Measurements from ENCODE around the gene TWNK. TPM values are rescaled to one million over a fixed set of nuclear protein-coding genes. Genes with fewer than 3 reads are reported as not detected.

The TWNK gene
- total and polyA plus RNA-seq, 2 of the 4 experiments (the other 2 are of a cell fraction), result 7.7 to 8.8 TPM

- WGBS, 2 experiments (ENCODE audit: extremely low coverage in 2 of 2, insufficient read length in 1 of 2), result 0% methylated on average over 1 of the region's 7 CpGs; no CpG with 5 or more reads in 1 of the 2 experiments
- no peak overlapping the region for H3K14ac ChIP-seq (replicated peaks; ENCODE audit: low read depth, low read length)
- no peak overlapping the region for H3K4me2 ChIP-seq (ENCODE audit: low read depth, low read length)
- peak overlapping the region; percentile 90; the same call in 1 of the 2 replicates for H2AK5ac ChIP-seq (ENCODE audit: low read depth, low read length)
- ChIA-PET POLR2A (ENCODE audit: unreplicated experiment) (no interaction called here), CTCF (interaction anchor here (0.6 to 6.8 kb wide), 17 partner anchors 10 to 496 kb away, joined by 3 to 48 read pairs (median 4); partner anchors contain the start of genes KAZALD1, LZTS2, MRPL43 and PDZD7)
- intact Hi-C loops (cut with micrococcal nuclease) (loop anchor here (10.0 kb wide), 1 partner anchor 450 kb away; no protein-coding TSS in a partner anchor), dilution Hi-C loops (cut with HindIII; ENCODE audit: low sequenced_read_pairs, unreplicated experiment) (no loop called here), in situ Hi-C loops (cut with MboI; ENCODE audit: low sequenced_read_pairs) (no loop called here)
- DNase-seq, result peak; percentile 98
- no peak overlapping the region for H3K27ac ChIP-seq (ENCODE audit: insufficient read depth, low read length)
- peaks cover 22% of the 10 kb centered on the region for H3K4me1 ChIP-seq (ENCODE audit: control insufficient read depth, insufficient read depth, low read length)
- H3K79me1 ChIP-seq (ENCODE audit: low read depth in 1 of 2, low read length in 2 of 2), result 0 out of 4 replicates have a peak, but pooled peaks cover 0 to 7% of the 10 kb centered on the region in 2 experiments
- no peak overlapping the region for H3K4me3 ChIP-seq (ENCODE audit: insufficient read depth, low read depth, low read length)
- peak overlapping the region; percentile 28 for H2AFZ ChIP-seq (replicated peaks; ENCODE audit: low read length, poor library complexity)
- H4K5ac ChIP-seq (ENCODE audit: low read depth, low read length), result no peak overlapping the region
- no peaks in the 10 kb centered on the region for H3K36me3 ChIP-seq (ENCODE audit: control insufficient read depth, insufficient read depth, low read length)
- peak overlapping the region; percentile 92 for H2AK9ac ChIP-seq (replicated peaks; ENCODE audit: low read depth, low read length, poor library complexity)
- no peaks in the 10 kb centered on the region; the same call in 1 of the 2 replicates for H3K27me3 ChIP-seq (ENCODE audit: control insufficient read depth, insufficient read depth, low read length)
- peaks cover 4% of the 10 kb centered on the region; the same call in 1 of the 2 replicates for H4K20me1 ChIP-seq (ENCODE audit: insufficient read depth, low read length)
- 0 out of 2 replicates have a peak overlapping the region, but pooled peaks have one; percentile 19 for H4K91ac ChIP-seq (ENCODE audit: insufficient read depth, low read depth, low read length)
- H3K9ac ChIP-seq (ENCODE audit: low read depth, low read length), result no peak overlapping the region
- H2BK120ac ChIP-seq (ENCODE audit: low read depth, low read length), result no peak overlapping the region
- no peak overlapping the region for H3K23ac ChIP-seq (ENCODE audit: low read depth, low read length)
- no peak overlapping the region for H2BK15ac ChIP-seq (ENCODE audit: low read depth, low read length)
- no peak overlapping the region for H2BK5ac ChIP-seq (ENCODE audit: low read depth, low read length, poor library complexity, severe bottlenecking)
- H3K9me3 ChIP-seq (ENCODE audit: control insufficient read depth, insufficient read depth, low read length), result no peaks in the 10 kb centered on the region
- peak overlapping the region; percentile 39 for H3K4ac ChIP-seq (ENCODE audit: low read depth, low read length)
- H4K8ac ChIP-seq (ENCODE audit: low read depth in 2 of 2, low read length in 2 of 2), result no peak overlapping the region
- BruUV-seq (replicated peaks), result no TSS peak
- H2BK20ac ChIP-seq (ENCODE audit: low read depth, low read length), result no peak overlapping the region
- no peak overlapping the region for H3K56ac ChIP-seq (ENCODE audit: extremely low read depth, insufficient read depth, low read length)
- H3K9me1 ChIP-seq (ENCODE audit: insufficient read depth, low read length), result peaks cover 13% of the 10 kb centered on the region
- TF ChIP-seq RFX5 (IDR thresholded peaks at IDR 0.05; ENCODE audit: low read depth, low read length), result no peak
- TF ChIP-seq BHLHE40 (IDR thresholded peaks at IDR 0.05; ENCODE audit: low read depth, low read length), result peak; percentile 48; the same call in 1 of the 2 replicates
- no peak for TF ChIP-seq MAFK (IDR thresholded peaks at IDR 0.05; ENCODE audit: low read depth, low read length)
- peak; percentile 48; the same call in 1 of the 2 replicates for TF ChIP-seq USF2 (IDR thresholded peaks at IDR 0.05; ENCODE audit: low read depth, low read length)
- no peak for TF ChIP-seq CEBPB (IDR thresholded peaks at IDR 0.05; ENCODE audit: low read depth, low read length)
- peak; percentile 80 for TF ChIP-seq FOS (IDR thresholded peaks at IDR 0.05; ENCODE audit: low read depth, low read length)
- TF ChIP-seq POLR2A (IDR thresholded peaks at IDR 0.05; ENCODE audit: low read depth, low read length), result no peak
- peak; percentile 9 for TF ChIP-seq RCOR1 (IDR thresholded peaks at IDR 0.05; ENCODE audit: insufficient replicate concordance, low read length)
- peak; percentile 0; the same call in 1 of the 2 replicates for TF ChIP-seq CTCF (conservative IDR thresholded peaks at IDR 0.05; ENCODE audit: low read depth, low read length)
- ATAC-seq (ENCODE audit: low read depth), result peak; percentile 30
- H3K18ac ChIP-seq (ENCODE audit: low read depth, low read length), result no peak overlapping the region
Observed at GRCh38 chr10:101014966-101015581, 27.7 kb downstream of the TWNK start.
